Esophagus muscularis mucosa (tissue), 4 donors: ENCODE measurements around the gene DENND2A. TPM values are rescaled to one million over a fixed set of nuclear protein-coding genes. Genes with fewer than 3 reads are reported as not detected.

Experiments
- DNase-seq: peaks from one replicate; pipeline ENCODE4 v3.0.0-alpha.2; 2017; ENCODE audit errors: extremely low spot score
- H3K27ac ChIP-seq, 4 donors: fragments of 200-600 bp; sonication (generic); replicated peaks in 1 of 4; 1 replicate in 3 of 4; 2 replicates in 1 of 4; pipeline ENCODE4 v1.5.1; 2016 to 2019; ENCODE audit warnings: mild to moderate bottlenecking in 1 of 4
- H3K27me3 ChIP-seq, 4 donors: fragments of 200-600 bp; sonication (generic); one replicate each; pipeline versions ENCODE4 v1.5.1 to v1.6.0; 2016 to 2019
- H3K36me3 ChIP-seq, 4 donors: fragments of 200-600 bp; sonication (generic); one replicate each; pipeline ENCODE4 v1.5.1; 2016 to 2019
- H3K4me1 ChIP-seq, 4 donors: fragments of 200-600 bp; sonication (generic); one replicate each; pipeline ENCODE4 v1.5.1; 2016 to 2019
- H3K4me3 ChIP-seq, 4 donors: fragments of 200-600 bp; sonication (generic); 1 replicate in 2 of 4; 2 replicates in 2 of 4; pipeline ENCODE4 v1.5.1; 2016 to 2019; ENCODE audit warnings: mild to moderate bottlenecking in 4 of 4, moderate library complexity in 1 of 4
- H3K9me3 ChIP-seq, 4 donors: fragments of 200-600 bp; sonication (generic); 1 replicate in 3 of 4; 2 replicates in 1 of 4; pipeline ENCODE4 v1.5.1; 2016 to 2019
- EP300 ChIP-seq: sonication (generic); formaldehyde crosslinking; IDR thresholded peaks from one replicate; pipeline ENCODE4 v1.6.1; 2017; ENCODE audit warnings: antibody characterized with exemption
- POLR2A ChIP-seq: fragments of 450-650 bp; IDR thresholded peaks from one replicate; pipeline ENCODE4 v1.6.1; 2017; ENCODE audit warnings: antibody characterized with exemption, moderate library complexity, mild to moderate bottlenecking, low read depth
- POLR2AphosphoS5 ChIP-seq, 2 donors: sonication (generic); formaldehyde crosslinking; IDR thresholded peaks; one replicate each; pipeline ENCODE4 v1.6.1; 2017; ENCODE audit warnings: antibody characterized with exemption in 2 of 2
- WGBS: methylation state at CpG from one replicate; pipeline ENCODE4 v1.1.5; 2018; 5-methylcytosine and 5-hydroxymethylcytosine counted together
- intact Hi-C: fragments of 100-400 bp; cut with DNase I; formaldehyde crosslinking; loops from one replicate; pipeline ENCODE4 v1.15.1; 2023
- total RNA-seq, 4 donors: library from RNA; depleted of rRNA; stranded (reverse); fragments of >200 nt; gene quantifications; one replicate each; pipeline versions ENCODE4 v1.1.0 to v1.2.1, GENCODE V29; 2016
- TF ChIP-seq, protein P1 (sequence below), 3 experiments: fragments of 200-600 bp in 2 of 3; fragments of 450-650 bp in 1 of 3; sonication (generic) in 2 of 3; IDR thresholded peaks; one replicate each; pipeline ENCODE4 v1.5.1; 2017 to 2019; ENCODE audit warnings: antibody characterized with exemption in 3 of 3, mild to moderate bottlenecking in 2 of 3, moderate library complexity in 1 of 3

The DENND2A gene
- total RNA-seq, 4 donors from 2014 or later: 46.4 to 77.2 (median 59.2) TPM

DNA sequence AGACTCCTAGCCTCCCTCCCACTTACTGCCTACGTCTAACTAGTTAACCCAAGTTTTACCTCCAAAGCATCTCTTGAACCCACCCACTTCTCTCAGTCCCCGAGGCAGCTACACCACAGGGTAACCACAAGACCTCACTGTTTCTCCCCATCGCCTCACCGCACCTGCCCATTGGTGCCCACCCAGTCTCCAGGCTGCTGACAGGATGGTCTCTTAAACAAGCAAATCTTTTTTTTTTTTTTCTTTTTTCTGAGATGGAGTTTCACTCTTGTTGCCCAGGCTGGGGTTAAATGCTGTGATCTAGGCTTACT lies 47.0 kb downstream of the DENND2A start:
- Histone ChIP-seq H3K27ac (peak overlapping the region in 1 of 4 donors; percentile 26), H3K4me1 (peaks cover 11 to 70% (median 64%) of the 10 kb centered on the region in 4 donors), H3K36me3 (peaks cover 0 to 4% (median 0%) of the 10 kb centered on the region in 4 donors), H3K9me3 (no peaks in the 10 kb centered on the region), H3K27me3 (no peaks in the 10 kb centered on the region), H3K4me3 (no peak overlapping the region)
- intact Hi-C loops: no loop called here
- TF ChIP-seq POLR2A: no peak
- TF ChIP-seq, protein P1, sequence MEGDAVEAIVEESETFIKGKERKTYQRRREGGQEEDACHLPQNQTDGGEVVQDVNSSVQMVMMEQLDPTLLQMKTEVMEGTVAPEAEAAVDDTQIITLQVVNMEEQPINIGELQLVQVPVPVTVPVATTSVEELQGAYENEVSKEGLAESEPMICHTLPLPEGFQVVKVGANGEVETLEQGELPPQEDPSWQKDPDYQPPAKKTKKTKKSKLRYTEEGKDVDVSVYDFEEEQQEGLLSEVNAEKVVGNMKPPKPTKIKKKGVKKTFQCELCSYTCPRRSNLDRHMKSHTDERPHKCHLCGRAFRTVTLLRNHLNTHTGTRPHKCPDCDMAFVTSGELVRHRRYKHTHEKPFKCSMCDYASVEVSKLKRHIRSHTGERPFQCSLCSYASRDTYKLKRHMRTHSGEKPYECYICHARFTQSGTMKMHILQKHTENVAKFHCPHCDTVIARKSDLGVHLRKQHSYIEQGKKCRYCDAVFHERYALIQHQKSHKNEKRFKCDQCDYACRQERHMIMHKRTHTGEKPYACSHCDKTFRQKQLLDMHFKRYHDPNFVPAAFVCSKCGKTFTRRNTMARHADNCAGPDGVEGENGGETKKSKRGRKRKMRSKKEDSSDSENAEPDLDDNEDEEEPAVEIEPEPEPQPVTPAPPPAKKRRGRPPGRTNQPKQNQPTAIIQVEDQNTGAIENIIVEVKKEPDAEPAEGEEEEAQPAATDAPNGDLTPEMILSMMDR (IDR thresholded peaks at IDR 0.05): no peak
- no peak for TF ChIP-seq EP300
- TF ChIP-seq POLR2AphosphoS5 (IDR thresholded peaks at IDR 0.05): no peak
- no peak for DNase-seq
- 87% methylated on average over 4 of the region's 4 CpGs for WGBS

DNA sequence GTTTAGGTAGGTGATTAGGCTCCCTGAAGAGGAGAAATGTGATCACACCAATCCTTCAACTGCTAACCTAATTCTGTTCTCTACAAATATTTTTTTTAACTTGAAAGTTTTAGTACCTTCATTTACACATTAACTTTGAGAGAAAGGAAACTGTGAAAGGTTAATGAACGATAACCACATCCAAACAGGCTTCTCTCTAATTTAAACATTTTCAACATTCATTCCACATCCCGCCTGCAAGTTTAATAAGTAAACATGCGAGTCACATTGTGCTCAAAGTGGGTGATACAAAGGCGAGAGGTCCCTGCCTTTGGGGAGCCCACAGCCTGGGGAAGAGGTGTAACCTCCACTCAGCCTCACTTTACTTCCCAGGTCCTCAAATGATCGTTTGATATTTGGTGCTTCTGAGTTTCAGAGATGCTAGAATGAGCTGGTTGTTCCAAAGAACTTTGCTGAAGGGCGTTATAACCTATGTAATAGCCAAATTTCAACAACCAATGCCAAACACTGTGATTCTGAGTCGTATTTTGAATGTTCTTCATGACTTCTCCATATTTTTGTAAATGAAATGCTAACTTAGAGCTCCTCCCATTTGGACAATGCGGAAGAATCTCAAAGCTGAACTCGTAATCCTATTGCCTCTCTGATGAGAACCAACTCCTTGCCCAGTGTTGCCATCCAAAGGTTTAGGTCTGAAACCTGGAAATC lies 47.5 kb downstream of the DENND2A start:
- no peak for DNase-seq
- TF ChIP-seq, protein P1 (IDR thresholded peaks at IDR 0.05): no peak
- no peak for TF ChIP-seq POLR2AphosphoS5 (IDR thresholded peaks at IDR 0.05)
- no peak for TF ChIP-seq POLR2A
- TF ChIP-seq EP300: no peak
- 73% methylated on average over 9 of the region's 9 CpGs for WGBS
- Histone ChIP-seq H3K4me1 (peaks cover 11 to 68% (median 63%) of the 10 kb centered on the region in 4 donors), H3K9me3 (no peaks in the 10 kb centered on the region), H3K27ac (peak overlapping the region in 1 of 4 donors; percentile 3), H3K27me3 (no peaks in the 10 kb centered on the region), H3K36me3 (peaks cover 0 to 4% (median 0%) of the 10 kb centered on the region in 4 donors), H3K4me3 (no peak overlapping the region)
- intact Hi-C loops: no loop called here

DNA sequence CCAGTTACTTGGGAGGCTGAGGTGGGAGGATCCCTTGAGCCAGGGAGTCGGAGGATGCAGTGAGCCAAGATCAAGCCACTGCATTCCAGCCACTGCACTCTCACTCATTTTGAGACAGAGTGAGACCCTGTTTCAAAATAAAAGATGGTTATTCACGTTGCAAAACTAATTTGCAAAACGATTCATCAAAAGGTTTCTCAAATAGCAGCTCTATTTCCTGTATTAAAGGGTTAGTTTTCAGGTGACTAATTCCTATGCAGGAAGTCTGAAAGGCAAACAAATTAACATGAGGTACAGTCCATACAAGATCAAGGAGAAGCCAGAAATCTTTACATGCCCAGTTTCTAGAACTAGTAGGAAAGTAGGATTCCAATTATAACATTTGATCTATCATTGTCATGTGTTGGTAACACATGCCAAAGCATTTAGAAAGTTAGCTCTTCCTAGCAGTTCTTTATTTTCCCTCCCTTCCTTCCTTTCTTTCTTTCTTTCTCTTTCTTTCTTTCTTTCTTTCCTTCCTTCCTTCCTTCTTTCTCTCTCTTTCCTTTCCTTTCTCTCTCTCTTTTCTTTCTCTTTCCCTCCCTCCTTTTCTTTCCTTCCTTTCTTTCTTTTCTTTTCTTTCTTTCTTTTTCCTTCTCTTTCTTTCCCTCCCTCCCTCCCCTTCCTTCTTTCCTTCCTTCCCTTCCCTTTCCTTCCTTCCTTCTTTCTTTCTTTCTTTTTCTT lies 49.3 kb downstream of the DENND2A start:
- Histone ChIP-seq H3K4me1 (peaks cover 8 to 51% (median 46%) of the 10 kb centered on the region in 4 donors), H3K27ac (peak overlapping the region in 2 of 4 donors; percentile 17 to 18), H3K4me3 (no peak overlapping the region), H3K9me3 (no peaks in the 10 kb centered on the region), H3K36me3 (peaks cover 0 to 20% (median 14%) of the 10 kb centered on the region in 4 donors), H3K27me3 (no peaks in the 10 kb centered on the region)
- no peak for DNase-seq
- TF ChIP-seq EP300: no peak
- TF ChIP-seq POLR2A: no peak
- no peak for TF ChIP-seq POLR2AphosphoS5 (IDR thresholded peaks at IDR 0.05)
- TF ChIP-seq, protein P1 (IDR thresholded peaks at IDR 0.05): no peak
- 46% methylated on average over 3 of the region's 3 CpGs for WGBS
- intact Hi-C loops: no loop called here

DNA sequence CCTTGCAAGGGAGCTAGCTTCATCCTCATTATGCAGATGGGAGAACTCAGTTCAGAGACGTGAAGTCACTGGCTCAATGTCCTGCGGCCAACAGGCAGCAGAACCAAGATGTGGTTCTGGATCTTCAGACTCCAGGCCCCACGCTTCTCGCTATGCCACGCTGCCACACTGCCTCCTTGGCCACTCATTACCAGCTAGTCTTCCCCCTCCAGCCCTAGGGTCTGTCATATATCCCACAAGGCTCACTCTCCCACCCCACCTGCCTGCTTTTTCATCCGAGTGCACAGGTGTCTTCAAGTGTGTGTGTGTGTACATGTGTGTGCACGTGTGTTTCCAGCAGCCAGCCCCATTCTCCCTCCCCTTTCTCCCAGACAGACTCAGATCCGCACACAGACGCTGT lies 53.4 kb downstream of the DENND2A start:
- intact Hi-C loops: no loop called here
- WGBS: 95% methylated on average over 9 of the region's 9 CpGs
- no peak overlapping the region for H3K4me3 ChIP-seq

More for the DNA sequence above, 53.4 kb downstream of the DENND2A start:
- DNase-seq: no peak
- Histone ChIP-seq H3K9me3 (no peaks in the 10 kb centered on the region), H3K27me3 (no peaks in the 10 kb centered on the region), H3K27ac (no peak overlapping the region), H3K36me3 (peaks cover 20 to 61% (median 46%) of the 10 kb centered on the region in 4 donors), H3K4me1 (peaks cover 0 to 14% (median 13%) of the 10 kb centered on the region in 4 donors)
- TF ChIP-seq EP300 (no peak), POLR2AphosphoS5 (IDR thresholded peaks at IDR 0.05) (no peak), POLR2A (no peak)
- TF ChIP-seq, protein P1 (IDR thresholded peaks at IDR 0.05): no peak
